IMR-90 (cell line): ENCODE measurements around the gene POU2F1. TPM values are rescaled to one million over a fixed set of nuclear protein-coding genes. Genes with fewer than 3 reads are reported as not detected.

Source experiments
- ATAC-seq: fragments of 200-7000 bp; cut with Tn5 transposase; 2 replicates; pipeline ENCODE4 v1.9.1; 2020; ENCODE audit warnings: low read depth, mild to moderate bottlenecking, moderate library complexity
- BruUV-seq: library from RNA; stranded (reverse); fragments of 400-500 nt; replicated peaks from 2 replicates; lab custom pipeline; 2021; lab: Mats Ljungman, UMichigan
- CTCF ChIA-PET: fragments of 300-600 bp; formaldehyde crosslinking; extraction: SDS; loops from one replicate; lab custom pipeline; 2021; ENCODE audit warnings: antibody characterized with exemption; lab: Yijun Ruan, JAX
- POLR2A ChIA-PET: fragments of 300-600 bp; sonication (Branson Sonifier 250); formaldehyde crosslinking; loops from one replicate; lab custom pipeline; 2022; ENCODE audit warnings: antibody characterized with exemption; ENCODE audit not compliant: unreplicated experiment; lab: Charles Lee
- DNase-seq: peaks from one replicate; pipeline ENCODE4 v3.0.0; 2013
- H2AFZ ChIP-seq: replicated peaks from 2 replicates; pipeline ENCODE3; 2013; ENCODE audit warnings: low read length, mild to moderate bottlenecking; ENCODE audit not compliant: poor library complexity
- H2AK5ac ChIP-seq: 2 replicates; pipeline ENCODE4 v1.6.1; 2013; ENCODE audit warnings: low read depth, low read length, inconsistent platforms
- H2AK9ac ChIP-seq: replicated peaks from 2 replicates; pipeline ENCODE3; 2013; ENCODE audit warnings: mild to moderate bottlenecking, low read depth, low read length, moderate library complexity; ENCODE audit not compliant: poor library complexity
- H2BK120ac ChIP-seq: 2 replicates; pipeline ENCODE4 v1.6.1; 2013; ENCODE audit warnings: low read depth, low read length, inconsistent platforms
- H2BK15ac ChIP-seq: 3 replicates; pipeline ENCODE4 v1.6.1; 2013; ENCODE audit warnings: low read depth, low read length, inconsistent platforms
- H2BK20ac ChIP-seq: 2 replicates; pipeline ENCODE4 v1.6.1; 2013; ENCODE audit warnings: low read depth, mild to moderate bottlenecking, inconsistent platforms, low read length, moderate library complexity
- H2BK5ac ChIP-seq: 2 replicates; pipeline ENCODE4 v1.6.1; 2013; ENCODE audit warnings: mild to moderate bottlenecking, low read depth, low read length, inconsistent platforms; ENCODE audit not compliant: poor library complexity, severe bottlenecking
- H3K14ac ChIP-seq: replicated peaks from 2 replicates; pipeline ENCODE4 v1.6.1; 2013; ENCODE audit warnings: low read depth, low read length, inconsistent platforms
- H3K18ac ChIP-seq: 2 replicates; pipeline ENCODE4 v1.6.1; 2013; ENCODE audit warnings: low read depth, low read length, control low read depth
- H3K23ac ChIP-seq: 2 replicates; pipeline ENCODE4 v1.6.1; 2013; ENCODE audit warnings: low read depth, low read length, inconsistent platforms
- H3K27ac ChIP-seq: 2 replicates; pipeline ENCODE4 v1.5.1; 2013; ENCODE audit warnings: mild to moderate bottlenecking, control low read depth, low read length; ENCODE audit not compliant: insufficient read depth
- H3K27me3 ChIP-seq: 2 replicates; pipeline ENCODE4 v1.6.1; 2013; ENCODE audit warnings: low read length; ENCODE audit not compliant: control insufficient read depth, insufficient read depth
- H3K36me3 ChIP-seq: 2 replicates; pipeline ENCODE4 v1.6.1; 2013; ENCODE audit warnings: low read length, mixed read lengths; ENCODE audit not compliant: control insufficient read depth, insufficient read depth
- H3K4ac ChIP-seq: 2 replicates; pipeline ENCODE4 v1.6.1; 2013; ENCODE audit warnings: low read depth, low read length, inconsistent platforms
- H3K4me1 ChIP-seq: 2 replicates; pipeline ENCODE4 v1.6.1; 2013; ENCODE audit warnings: low read length, mixed read lengths; ENCODE audit not compliant: control insufficient read depth, insufficient read depth
- H3K4me2 ChIP-seq: 2 replicates; pipeline ENCODE4 v1.6.1; 2013; ENCODE audit warnings: low read depth, mild to moderate bottlenecking, control low read depth, low read length, moderate library complexity
- H3K4me3 ChIP-seq: 2 replicates; pipeline ENCODE4 v1.5.1; 2013; ENCODE audit warnings: low read depth, mild to moderate bottlenecking, control low read depth, low read length, moderate library complexity; ENCODE audit not compliant: insufficient read depth
- H3K56ac ChIP-seq: 2 replicates; pipeline ENCODE4 v1.6.1; 2013; ENCODE audit warnings: low read length, inconsistent platforms; ENCODE audit not compliant: insufficient read depth; ENCODE audit errors: extremely low read depth
- H3K79me1 ChIP-seq, 2 experiments: 2 replicates each; pipeline ENCODE4 v1.6.1; 2013; ENCODE audit warnings: low read length in 2 of 2, inconsistent platforms in 1 of 2, low read depth in 1 of 2
- H3K9ac ChIP-seq: 2 replicates; pipeline ENCODE4 v1.6.1; 2013; ENCODE audit warnings: low read depth, low read length, control low read depth
- H3K9me1 ChIP-seq: 2 replicates; pipeline ENCODE4 v1.6.1; 2013; ENCODE audit warnings: low read length, inconsistent platforms; ENCODE audit not compliant: insufficient read depth
- H3K9me3 ChIP-seq: 2 replicates; pipeline ENCODE4 v1.6.1; 2013; ENCODE audit warnings: low read length; ENCODE audit not compliant: control insufficient read depth, insufficient read depth
- H4K20me1 ChIP-seq: 2 replicates; pipeline ENCODE4 v1.6.1; 2013; ENCODE audit warnings: low read length, inconsistent platforms; ENCODE audit not compliant: insufficient read depth
- H4K5ac ChIP-seq: 2 replicates; pipeline ENCODE4 v1.6.1; 2013; ENCODE audit warnings: mild to moderate bottlenecking, low read depth, low read length, control low read depth
- H4K8ac ChIP-seq, 2 experiments: 2 replicates each; pipeline ENCODE4 v1.6.1; 2013; ENCODE audit warnings: low read depth in 2 of 2, low read length in 2 of 2, control low read depth in 1 of 2, inconsistent platforms in 1 of 2
- H4K91ac ChIP-seq: 2 replicates; pipeline ENCODE4 v1.6.1; 2013; ENCODE audit warnings: low read depth, low read length, inconsistent platforms; ENCODE audit not compliant: insufficient read depth
- BHLHE40 ChIP-seq: fragments of 150-350 bp; IDR thresholded peaks from 2 replicates; pipeline ENCODE4 v1.6.1; 2016; ENCODE audit warnings: mild to moderate bottlenecking, low read depth, low read length
- CEBPB ChIP-seq: IDR thresholded peaks from 2 replicates; pipeline ENCODE4 v1.6.1; 2012; ENCODE audit warnings: low read depth, low read length, improper control_type of control experiment
- CHD1 ChIP-seq: IDR thresholded peaks from 2 replicates; pipeline ENCODE4 v1.6.1; 2012; ENCODE audit warnings: low read depth, low read length, improper control_type of control experiment
- CTCF ChIP-seq: conservative IDR thresholded peaks from 2 replicates; pipeline ENCODE4 v1.5.1; 2012; ENCODE audit warnings: mild to moderate bottlenecking, low read depth, low read length, improper control_type of control experiment
- ELK1 ChIP-seq: fragments of 150-350 bp; IDR thresholded peaks from 2 replicates; pipeline ENCODE4 v1.6.1; 2016; ENCODE audit warnings: low read depth, mild to moderate bottlenecking, low read length, moderate library complexity, borderline replicate concordance
- FOS ChIP-seq: fragments of 150-350 bp; IDR thresholded peaks from 2 replicates; pipeline ENCODE4 v1.6.1; 2016; ENCODE audit warnings: low read depth, low read length
- MAFK ChIP-seq: IDR thresholded peaks from 2 replicates; pipeline ENCODE4 v1.6.1; 2012; ENCODE audit warnings: low read depth, low read length, improper control_type of control experiment
- MAZ ChIP-seq: IDR thresholded peaks from 2 replicates; pipeline ENCODE4 v1.6.1; 2012; ENCODE audit warnings: low read depth, mild to moderate bottlenecking, low read length, improper control_type of control experiment, moderate library complexity, borderline replicate concordance
- MXI1 ChIP-seq: IDR thresholded peaks from 2 replicates; pipeline ENCODE4 v1.6.1; 2012; ENCODE audit warnings: low read depth, mild to moderate bottlenecking, low read length, moderate library complexity, borderline replicate concordance
- NFE2L2 ChIP-seq: fragments of 150-350 bp; IDR thresholded peaks from 2 replicates; pipeline ENCODE4 v1.6.1; 2016; ENCODE audit warnings: low read depth, mild to moderate bottlenecking, low read length
- POLR2A ChIP-seq: IDR thresholded peaks from 2 replicates; pipeline ENCODE4 v1.6.1; 2012; ENCODE audit warnings: mild to moderate bottlenecking, low read depth, low read length
- RAD21 ChIP-seq: IDR thresholded peaks from 2 replicates; pipeline ENCODE4 v1.6.1; 2012; ENCODE audit warnings: low read length, improper control_type of control experiment
- RCOR1 ChIP-seq: IDR thresholded peaks from 2 replicates; pipeline ENCODE4 v1.6.1; 2012; ENCODE audit warnings: mild to moderate bottlenecking, low read length, improper control_type of control experiment; ENCODE audit not compliant: insufficient replicate concordance
- RFX5 ChIP-seq: IDR thresholded peaks from 2 replicates; pipeline ENCODE4 v1.8.0; 2012; ENCODE audit warnings: low read depth, mild to moderate bottlenecking, low read length, moderate library complexity
- SMC3 ChIP-seq: fragments of 150-350 bp; IDR thresholded peaks from 2 replicates; pipeline ENCODE4 v1.6.1; 2016; ENCODE audit warnings: low read depth, mild to moderate bottlenecking, antibody characterized with exemption, low read length, moderate library complexity
- USF2 ChIP-seq: fragments of 150-350 bp; IDR thresholded peaks from 2 replicates; pipeline ENCODE4 v1.6.1; 2017; ENCODE audit warnings: mild to moderate bottlenecking, antibody characterized with exemption, low read length, low read depth
- WGBS, 2 experiments: methylation state at CpG; one replicate each; pipeline versions ENCODE4 v1.1.5 to v1.1.7; 2013; ENCODE audit warnings: missing lambda C conversion rate in 2 of 2; ENCODE audit not compliant: insufficient read length in 1 of 2; ENCODE audit errors: extremely low coverage in 2 of 2; 5-methylcytosine and 5-hydroxymethylcytosine counted together
- dilution Hi-C: fragments of 300-500 bp; cut with HindIII; formaldehyde crosslinking; loops from one replicate; pipeline ENCODE4 v1.14.3; 2018; ENCODE audit warnings: low sequenced_read_pairs; ENCODE audit not compliant: unreplicated experiment
- in situ Hi-C: fragments of 300-500 bp; cut with MboI; formaldehyde crosslinking; loops from 3 replicates; pipeline ENCODE4 v1.14.3; 2019; ENCODE audit warnings: low sequenced_read_pairs, inconsistent platforms, mixed read lengths
- intact Hi-C: fragments of 100-400 bp; cut with micrococcal nuclease; formaldehyde crosslinking; loops from 2 replicates; pipeline ENCODE4 v1.10.0; 2022
- polyA plus RNA-seq, 3 experiments: library from polyadenylated mRNA; depleted of rRNA; stranded (reverse); fragments of >200 nt; gene quantifications; 2 replicates each; pipeline ENCODE4 v1.2.3, GENCODE V29; 2012; ENCODE audit warnings: low replicate concordance in 1 of 3
- total RNA-seq: library from RNA; depleted of rRNA; stranded (reverse); fragments of >200 nt; gene quantifications from 2 replicates; pipeline ENCODE4 v1.2.3, GENCODE V29; 2012

Gene POU2F1
- total and polyA plus RNA-seq, 2 of the 4 experiments (the other 2 are of a cell fraction), result 1.2 to 3.4 TPM

GRCh38 chr1:167227934-167228378 is 7.3 kb downstream of the POU2F1 start:
- in situ Hi-C loops, result no loop called here
- Histone ChIP-seq H2BK20ac (no peak overlapping the region), H3K4me3 (no peak overlapping the region), H2BK15ac (no peak overlapping the region), H3K79me1 (peaks cover 11 to 32% of the 10 kb centered on the region in 2 experiments), H2BK120ac (no peak overlapping the region), H3K27me3 (no peaks in the 10 kb centered on the region), H3K4me1 (peaks cover 3% of the 10 kb centered on the region; the same call in 1 of the 2 replicates), H2AK9ac (no peak overlapping the region), H3K9me3 (no peaks in the 10 kb centered on the region), H4K8ac (no peak overlapping the region), H3K56ac (no peak overlapping the region), H3K4me2 (peak overlapping the region; percentile 21; the same call in 1 of the 2 replicates), H3K4ac (no peak overlapping the region), H3K27ac (no peak overlapping the region), H2AK5ac (no peak overlapping the region), H3K14ac (no peak overlapping the region), H2AFZ (no peak overlapping the region), H3K18ac (no peak overlapping the region), H4K91ac (no peak overlapping the region), H2BK5ac (no peak overlapping the region), H4K20me1 (no peaks in the 10 kb centered on the region), H3K36me3 (no peaks in the 10 kb centered on the region), H3K9me1 (no peaks in the 10 kb centered on the region; the same call in 1 of the 2 replicates), H3K23ac (no peak overlapping the region), H4K5ac (no peak overlapping the region; the same call in 1 of the 2 replicates), H3K9ac (no peak overlapping the region)
- POLR2A ChIA-PET, result no interaction called here
- peak; percentile 18 for DNase-seq
- intact Hi-C loops, result loop anchor here (10.0 kb wide), 1 partner anchor 577 kb away; no protein-coding TSS in a partner anchor
- no peak for ATAC-seq
- BruUV-seq, result no TSS peak
- dilution Hi-C loops, result no loop called here
- CTCF ChIA-PET, result interaction anchor here (0.5 kb wide), 1 partner anchor 39 kb away, joined by 3 read pairs; no protein-coding TSS in a partner anchor
- 79% methylated on average over 2 of the region's 2 CpGs; no CpG with 5 or more reads in 1 of the 2 experiments for WGBS, 2 experiments
- no peak for TF ChIP-seq ELK1
- no peak for TF ChIP-seq RAD21
- no peak for TF ChIP-seq NFE2L2
- no peak for TF ChIP-seq SMC3
- no peak for TF ChIP-seq MAFK
- TF ChIP-seq FOS, result no peak
- no peak for TF ChIP-seq CHD1
- no peak for TF ChIP-seq USF2
- no peak for TF ChIP-seq POLR2A
- no peak for TF ChIP-seq CEBPB
- TF ChIP-seq RCOR1, result no peak
- no peak for TF ChIP-seq RFX5
- TF ChIP-seq BHLHE40, result no peak
- TF ChIP-seq MXI1, result no peak
- TF ChIP-seq CTCF, result no peak
- no peak for TF ChIP-seq MAZ
